Natural killer cell (primary cell): ENCODE results near the gene HLA-DRA. TPM values are rescaled to one million over a fixed set of nuclear protein-coding genes. Genes with fewer than 3 reads are reported as not detected.
"Not testable (repeated sequence)": the region's sequence is repeated elsewhere in the genome, so short reads cannot be mapped to it uniquely, and the experiment has no call there.

Experiments used
- ATAC-seq, 3 donors: fragments of 150-1000 bp in 2 of 3; fragments of 200-7000 bp in 1 of 3; cut with Tn5 transposase; 1 replicate in 1 of 3; 2 replicates in 2 of 3; pipeline ENCODE4 v1.10.0; 2021; ENCODE audit warnings: mild to moderate bottlenecking in 2 of 3, moderate library complexity in 2 of 3
- DNase-seq, 2 donors: peaks; one replicate each; pipeline versions ENCODE4 v3.0.0 to v3.0.0-alpha.2; 2013 to 2021; ENCODE audit warnings: mixed read lengths in 1 of 2
- H3K27ac ChIP-seq: one replicate; pipeline ENCODE4 v1.5.1; 2013; ENCODE audit warnings: mild to moderate bottlenecking, low read length
- H3K27me3 ChIP-seq: one replicate; pipeline ENCODE4 v1.6.1; 2013; ENCODE audit warnings: low read length; ENCODE audit not compliant: control insufficient read depth, insufficient read depth
- H3K36me3 ChIP-seq: one replicate; pipeline ENCODE4 v1.6.1; 2013; ENCODE audit warnings: low read length; ENCODE audit not compliant: control insufficient read depth, insufficient read depth
- H3K4me1 ChIP-seq: one replicate; pipeline ENCODE4 v1.6.1; 2013; ENCODE audit warnings: low read length; ENCODE audit not compliant: control insufficient read depth, insufficient read depth
- H3K4me3 ChIP-seq: one replicate; pipeline ENCODE4 v1.5.1; 2013; ENCODE audit warnings: low read length
- H3K9me3 ChIP-seq: one replicate; pipeline ENCODE4 v1.6.1; 2013; ENCODE audit warnings: low read length; ENCODE audit not compliant: control insufficient read depth, insufficient read depth
- H3K27ac Mint-ChIP-seq, 2 donors: one replicate each; pipeline ENCODE4 v1.8.0; 2022; ENCODE audit warnings: mild to moderate bottlenecking in 2 of 2, mixed read lengths in 2 of 2, moderate library complexity in 1 of 2
- H3K27me3 Mint-ChIP-seq, 2 donors: one replicate each; pipeline ENCODE4 v1.8.0; 2022; ENCODE audit warnings: low read depth in 2 of 2, mixed read lengths in 2 of 2
- H3K36me3 Mint-ChIP-seq: one replicate; pipeline ENCODE4 v1.8.0; 2022; ENCODE audit warnings: mixed read lengths
- H3K4me1 Mint-ChIP-seq, 2 donors: one replicate each; pipeline ENCODE4 v1.8.0; 2022; ENCODE audit warnings: mixed read lengths in 2 of 2
- H3K4me3 Mint-ChIP-seq: one replicate; pipeline ENCODE4 v1.8.0; 2022; ENCODE audit warnings: mild to moderate bottlenecking, moderate library complexity, mixed read lengths
- H3K9me3 Mint-ChIP-seq, 2 donors: one replicate each; pipeline ENCODE4 v1.8.0; 2022; ENCODE audit warnings: mixed read lengths in 2 of 2
- WGBS: methylation state at CpG from one replicate; pipeline ENCODE4 v1.1.7; 2013; ENCODE audit warnings: missing lambda C conversion rate; ENCODE audit not compliant: insufficient coverage; 5-methylcytosine and 5-hydroxymethylcytosine counted together
- intact Hi-C: fragments of 100-400 bp; cut with micrococcal nuclease; formaldehyde crosslinking; loops from one replicate; pipeline ENCODE4 v1.14.2; 2022
- total RNA-seq, 4 donors: library from RNA; stranded (reverse); fragments of 120-200 nt in 1 of 4; gene quantifications; one replicate each; pipeline versions ENCODE4 v1.2.3 to v1.2.4, GENCODE V29; 2013 to 2022
- TF ChIP-seq, protein P1 (sequence below): fragments of 200-600 bp; IDR thresholded peaks from one replicate; pipeline ENCODE4 v1.8.0; 2022; ENCODE audit warnings: antibody characterized with exemption

HLA-DRA gene
- total RNA-seq, 3 donors from 2014 or later (not counting 1 experiment from before 2014, with no cell fraction given): 49.9 to 160 (median 123) TPM

DNA sequence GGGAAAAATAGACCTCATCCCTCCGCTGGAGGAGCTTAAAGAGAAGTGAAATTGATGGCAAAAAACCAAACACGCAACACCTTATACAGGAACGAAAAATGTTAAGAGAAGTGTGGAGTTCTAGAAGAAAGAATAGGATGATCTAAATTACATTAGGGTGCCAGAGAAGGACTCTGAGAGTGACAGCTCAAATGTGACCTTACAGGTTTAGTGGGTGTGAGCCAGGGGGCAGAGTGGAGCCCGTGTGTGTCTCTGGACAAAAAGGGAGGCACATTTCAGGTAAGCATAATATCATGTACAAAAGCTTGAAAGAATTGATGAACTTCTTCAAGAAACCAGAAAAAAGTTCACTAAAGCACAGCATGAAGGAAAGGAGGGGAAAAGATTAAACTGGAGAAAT is 20.8 kb downstream of the HLA-DRA start:
- Histone ChIP-seq H3K27me3 (peaks cover 6% of the 10 kb centered on the region), H3K27ac (no peak overlapping the region), H3K4me1 (peaks cover 9% of the 10 kb centered on the region), H3K4me3 (no peak overlapping the region), H3K36me3 (no peaks in the 10 kb centered on the region), H3K9me3 (no peaks in the 10 kb centered on the region)
- Mint-ChIP-seq H3K27me3 (peaks cover 39 to 56% of the 10 kb centered on the region in 2 donors), H3K36me3 (no peaks in the 10 kb centered on the region), H3K27ac (no peak overlapping the region), H3K9me3 (no peaks in the 10 kb centered on the region), H3K4me1 (peaks cover 0 to 5% of the 10 kb centered on the region in 2 donors), H3K4me3 (peak overlapping the region; percentile 2)
- DNase-seq: peak in 1 of 2 donors; percentile 35
- 60% methylated on average over 4 of the region's 4 CpGs for WGBS
- intact Hi-C loops: no loop called here
- peak in 1 of 3 donors; percentile 48 for ATAC-seq
- TF ChIP-seq, protein P1, sequence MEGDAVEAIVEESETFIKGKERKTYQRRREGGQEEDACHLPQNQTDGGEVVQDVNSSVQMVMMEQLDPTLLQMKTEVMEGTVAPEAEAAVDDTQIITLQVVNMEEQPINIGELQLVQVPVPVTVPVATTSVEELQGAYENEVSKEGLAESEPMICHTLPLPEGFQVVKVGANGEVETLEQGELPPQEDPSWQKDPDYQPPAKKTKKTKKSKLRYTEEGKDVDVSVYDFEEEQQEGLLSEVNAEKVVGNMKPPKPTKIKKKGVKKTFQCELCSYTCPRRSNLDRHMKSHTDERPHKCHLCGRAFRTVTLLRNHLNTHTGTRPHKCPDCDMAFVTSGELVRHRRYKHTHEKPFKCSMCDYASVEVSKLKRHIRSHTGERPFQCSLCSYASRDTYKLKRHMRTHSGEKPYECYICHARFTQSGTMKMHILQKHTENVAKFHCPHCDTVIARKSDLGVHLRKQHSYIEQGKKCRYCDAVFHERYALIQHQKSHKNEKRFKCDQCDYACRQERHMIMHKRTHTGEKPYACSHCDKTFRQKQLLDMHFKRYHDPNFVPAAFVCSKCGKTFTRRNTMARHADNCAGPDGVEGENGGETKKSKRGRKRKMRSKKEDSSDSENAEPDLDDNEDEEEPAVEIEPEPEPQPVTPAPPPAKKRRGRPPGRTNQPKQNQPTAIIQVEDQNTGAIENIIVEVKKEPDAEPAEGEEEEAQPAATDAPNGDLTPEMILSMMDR: no peak

DNA sequence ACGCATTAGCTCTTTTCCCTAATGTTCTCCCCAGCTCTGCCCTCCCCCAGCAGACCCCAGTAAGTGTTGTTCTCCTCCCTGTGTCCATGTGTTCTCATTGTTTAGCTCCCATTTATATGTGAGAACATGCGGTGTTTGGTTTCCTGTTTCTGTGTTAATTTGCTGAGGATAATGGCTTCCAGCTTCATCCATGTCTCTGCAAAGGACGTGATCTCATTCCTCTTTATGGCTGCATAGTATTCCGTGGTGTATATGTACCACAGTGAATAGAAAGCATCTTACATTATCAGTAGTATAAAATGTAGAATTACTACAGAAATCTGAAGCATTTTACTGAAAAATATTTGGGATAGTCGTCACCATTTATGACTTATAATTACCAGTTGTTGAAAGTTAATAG is 21.8 kb downstream of the HLA-DRA start:
- peaks cover 0 to 5% of the 10 kb centered on the region in 2 donors for H3K4me1 Mint-ChIP-seq
- 100% methylated on average over 2 of the region's 5 CpGs for WGBS
- Histone ChIP-seq H3K4me3 (no peak overlapping the region), H3K27ac (no peak overlapping the region), H3K27me3 (peaks cover 6% of the 10 kb centered on the region), H3K36me3 (no peaks in the 10 kb centered on the region), H3K4me1 (peaks cover 9% of the 10 kb centered on the region), H3K9me3 (no peaks in the 10 kb centered on the region)
- peaks cover under 1% of the 10 kb centered on the region in 2 donors for H3K9me3 Mint-ChIP-seq
- intact Hi-C loops: no loop called here
- peaks cover 35 to 54% of the 10 kb centered on the region in 2 donors for H3K27me3 Mint-ChIP-seq
- H3K4me3 Mint-ChIP-seq: no peak overlapping the region
- TF ChIP-seq, protein P1: no peak
- DNase-seq (no peak), ATAC-seq (no peak)
- H3K27ac Mint-ChIP-seq: no peak overlapping the region
- H3K36me3 Mint-ChIP-seq: no peaks in the 10 kb centered on the region

DNA sequence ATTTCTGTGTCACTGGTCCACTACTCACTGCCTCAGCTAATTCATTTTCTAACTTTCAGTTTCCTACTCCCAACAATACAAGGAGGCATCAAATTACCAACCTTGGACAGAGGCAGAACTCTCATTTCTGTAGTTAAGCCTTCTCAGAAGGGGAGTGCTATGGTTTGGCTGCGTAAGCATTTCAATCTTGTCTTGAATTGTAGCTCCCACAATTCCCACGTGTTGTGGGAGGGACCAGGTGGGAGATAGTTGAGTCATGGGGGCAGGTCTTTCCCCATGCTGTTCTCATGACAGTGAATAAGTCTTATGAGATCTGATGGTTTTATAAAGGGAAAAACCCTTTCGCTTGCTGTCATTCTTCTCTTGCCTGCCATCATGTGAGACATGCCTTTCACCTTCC is 22.9 kb downstream of the HLA-DRA start:
- TF ChIP-seq, protein P1: no peak
- no peak overlapping the region for H3K27ac Mint-ChIP-seq
- 46% methylated on average over 3 of the region's 3 CpGs for WGBS
- H3K27ac ChIP-seq: no peak overlapping the region
- peaks cover 38 to 42% of the 10 kb centered on the region in 2 donors for H3K27me3 Mint-ChIP-seq
- H3K36me3 ChIP-seq: no peaks in the 10 kb centered on the region
- ATAC-seq (no peak), DNase-seq (no peak)
- H3K4me1 ChIP-seq: peaks cover 9% of the 10 kb centered on the region
- no peak overlapping the region for H3K4me3 Mint-ChIP-seq
- H3K36me3 Mint-ChIP-seq: no peaks in the 10 kb centered on the region
- peaks cover 0 to 5% of the 10 kb centered on the region in 2 donors for H3K4me1 Mint-ChIP-seq
- peaks cover 2 to 3% of the 10 kb centered on the region in 2 donors for H3K9me3 Mint-ChIP-seq
- no peak overlapping the region for H3K4me3 ChIP-seq
- intact Hi-C loops: no loop called here
- peaks cover 6% of the 10 kb centered on the region for H3K27me3 ChIP-seq
- no peaks in the 10 kb centered on the region for H3K9me3 ChIP-seq

DNA sequence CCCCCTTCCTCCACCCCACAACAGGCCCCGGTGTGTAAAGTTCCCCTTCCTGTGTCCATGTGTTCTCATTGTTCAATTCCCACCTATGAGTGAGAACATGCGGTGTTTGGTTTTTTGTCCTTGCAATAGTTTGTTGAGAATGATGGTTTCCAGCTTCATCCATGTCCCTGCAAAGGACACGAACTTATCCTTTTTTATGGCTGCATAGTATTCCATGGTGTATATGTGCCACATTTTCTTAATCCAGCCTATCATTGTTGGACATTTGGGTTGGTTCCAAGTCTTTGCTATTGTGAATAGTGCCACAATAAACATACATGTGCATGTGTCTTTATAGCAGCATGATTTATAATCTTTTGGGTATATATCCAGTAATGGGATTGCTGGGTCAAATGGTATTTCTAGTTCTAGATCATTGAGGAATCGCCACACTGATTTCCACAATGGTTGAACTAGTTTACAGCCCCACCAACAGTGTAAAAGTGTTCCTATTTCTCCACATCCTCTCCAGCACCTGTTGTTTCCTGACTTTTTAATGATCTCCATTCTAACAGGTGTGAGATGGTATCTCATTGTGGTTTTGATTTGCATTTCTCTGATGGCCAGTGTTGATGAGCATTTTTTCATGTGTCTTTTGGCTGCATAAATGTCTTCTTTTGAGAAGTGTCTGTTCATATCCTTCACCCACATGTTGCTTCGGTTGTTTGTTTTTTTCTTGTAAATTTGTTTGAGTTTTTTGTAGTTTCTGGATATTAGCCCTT is 28.2 kb downstream of the HLA-DRA start:
- not testable (repeated sequence) for H3K36me3 ChIP-seq, H3K4me1 Mint-ChIP-seq
- 100% methylated on average over 1 of the region's 5 CpGs for WGBS

More for the DNA sequence above, 28.2 kb downstream of the HLA-DRA start:
- H3K27me3 ChIP-seq, H3K4me1 ChIP-seq, H3K36me3 Mint-ChIP-seq, H3K4me3 ChIP-seq, H3K4me3 Mint-ChIP-seq, DNase-seq, H3K9me3 Mint-ChIP-seq, H3K27ac ChIP-seq, H3K27ac Mint-ChIP-seq, H3K9me3 ChIP-seq, intact Hi-C loops, ATAC-seq: not testable (repeated sequence)
- peaks cover 23 to 30% of the 10 kb centered on the region in 2 donors for H3K27me3 Mint-ChIP-seq
